Activated CD4-positive, alpha-beta T cell treated with anti-CD3 and anti-CD28 coated beads for 24 hours (primary cell): ENCODE results near the gene NUP93.
"Not testable (repeated sequence)": the region's sequence is repeated elsewhere in the genome, so short reads cannot be mapped to it uniquely, and the experiment has no call there.

Experiments used
- DNase-seq, 2 donors: peaks; one replicate each; pipeline ENCODE4 v3.0.0-alpha.2; 2020; ENCODE audit warnings: low read depth in 2 of 2

Gene NUP93

DNA sequence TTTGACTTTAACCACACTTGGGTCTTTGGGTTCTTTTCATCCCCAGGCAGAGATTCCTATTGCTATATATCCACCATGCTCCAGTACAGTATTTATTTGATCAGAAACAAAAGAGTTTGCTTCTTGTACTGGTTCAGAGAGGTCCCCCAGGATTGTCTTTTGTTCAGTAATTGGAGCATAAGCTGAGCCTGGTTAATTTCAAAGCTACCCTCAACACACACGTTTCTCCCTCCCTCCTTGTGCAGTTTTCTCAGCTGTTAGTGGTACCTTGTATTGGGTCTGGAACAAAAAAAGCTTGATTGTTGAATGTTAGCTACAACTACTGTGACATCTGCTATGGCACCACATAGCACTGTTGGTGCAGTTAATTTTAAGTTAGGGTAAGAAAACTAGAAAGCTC lies 50.0 kb downstream of the NUP93 start:
- no peak for DNase-seq

DNA sequence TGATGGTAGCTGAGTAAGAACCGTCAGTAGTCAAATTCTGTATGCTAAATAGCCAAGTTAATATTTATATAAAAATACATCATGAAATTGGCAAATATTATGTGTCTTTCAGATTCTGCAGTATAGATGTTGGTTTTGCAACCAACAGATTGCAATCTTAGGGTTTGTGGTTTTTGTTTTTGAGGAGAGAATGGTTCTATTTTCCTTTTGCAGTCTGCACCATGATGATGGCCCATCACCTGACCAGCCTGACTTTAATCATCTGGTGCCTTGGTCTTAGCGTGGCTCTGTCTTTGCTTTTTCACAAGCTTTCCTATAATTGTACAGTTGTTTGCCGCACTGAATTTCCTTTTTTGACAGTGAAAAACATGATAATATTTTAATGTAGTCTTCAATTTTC lies 50.7 kb downstream of the NUP93 start:
- DNase-seq: no peak

DNA sequence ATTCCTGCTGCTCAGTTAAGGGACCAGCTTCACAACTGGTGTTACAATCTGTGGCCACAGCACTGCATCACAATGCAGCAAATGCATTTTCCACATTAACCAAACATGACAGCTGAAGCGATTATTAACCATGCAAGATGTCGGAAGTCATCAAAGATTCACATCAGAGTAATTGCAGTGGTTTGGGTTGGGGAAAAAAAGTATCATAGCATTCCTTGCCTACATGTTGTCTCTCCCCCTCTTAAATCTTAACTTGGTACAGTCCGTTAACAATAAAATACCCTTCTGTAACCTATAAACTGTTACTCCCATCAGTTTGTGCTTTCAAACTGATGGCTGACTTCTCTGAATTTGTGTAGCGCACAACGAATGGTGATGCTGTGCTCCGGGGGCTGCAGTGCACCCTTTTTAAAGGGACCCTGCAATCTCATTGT lies 51.6 kb downstream of the NUP93 start:
- DNase-seq: no peak

DNA sequence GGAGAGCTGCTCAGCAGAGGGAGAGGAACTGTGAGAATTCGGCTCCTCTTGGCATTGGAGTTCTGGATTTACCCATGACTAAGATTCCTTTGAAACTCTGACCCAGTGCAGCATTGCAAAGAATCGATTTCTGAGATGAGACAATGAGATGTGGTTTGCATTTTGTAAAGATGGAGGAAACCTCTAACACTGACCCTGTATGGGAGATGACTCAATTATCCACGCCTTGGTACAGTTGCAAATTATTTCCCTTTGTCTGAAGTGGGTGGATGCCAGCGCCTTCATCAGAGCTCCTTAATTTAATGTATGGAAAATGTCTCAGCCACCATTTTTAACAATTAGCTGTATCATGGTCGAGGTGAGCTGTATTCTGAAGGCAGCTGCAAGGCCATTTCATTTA lies 53.4 kb downstream of the NUP93 start:
- no peak for DNase-seq

DNA sequence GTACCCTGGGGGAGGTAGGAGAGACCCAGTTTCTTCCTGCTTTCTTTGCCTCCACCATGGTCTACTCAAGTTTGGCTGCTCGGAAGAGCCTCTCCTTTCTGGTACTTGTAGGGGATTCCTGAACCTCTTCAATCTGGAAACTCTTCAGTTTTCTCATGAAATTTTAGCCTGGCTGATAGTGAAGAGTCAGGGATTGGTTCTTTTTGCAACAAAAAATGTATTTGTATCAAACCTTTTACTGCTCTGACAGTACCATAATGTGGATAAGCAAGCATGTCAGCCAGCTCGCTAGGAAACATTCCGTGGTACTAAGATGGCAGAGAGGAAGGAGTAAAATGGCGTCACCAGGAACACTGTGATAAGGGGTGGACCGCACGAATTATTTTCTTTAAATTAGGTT lies 55.4 kb downstream of the NUP93 start:
- no peak for DNase-seq

DNA sequence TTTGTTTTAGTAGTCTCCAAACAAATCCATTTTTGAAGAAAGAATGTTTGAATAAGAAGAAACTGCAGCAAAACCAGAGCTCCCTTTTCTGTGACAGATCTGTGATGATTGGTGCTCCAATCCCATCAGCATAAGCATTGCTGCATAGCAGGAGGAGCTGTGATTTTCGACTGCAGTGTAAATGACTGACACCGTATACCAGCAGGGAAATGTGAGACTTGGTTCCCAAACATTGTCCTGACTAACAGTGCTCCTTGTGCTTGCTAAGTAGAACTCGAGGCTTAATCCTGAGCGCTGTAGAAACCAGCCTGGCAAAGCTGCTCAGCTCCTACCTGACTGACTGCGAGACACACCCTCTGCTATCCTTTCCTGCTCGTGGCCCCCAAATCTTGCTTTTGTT lies 57.2 kb downstream of the NUP93 start:
- DNase-seq: no peak

DNA sequence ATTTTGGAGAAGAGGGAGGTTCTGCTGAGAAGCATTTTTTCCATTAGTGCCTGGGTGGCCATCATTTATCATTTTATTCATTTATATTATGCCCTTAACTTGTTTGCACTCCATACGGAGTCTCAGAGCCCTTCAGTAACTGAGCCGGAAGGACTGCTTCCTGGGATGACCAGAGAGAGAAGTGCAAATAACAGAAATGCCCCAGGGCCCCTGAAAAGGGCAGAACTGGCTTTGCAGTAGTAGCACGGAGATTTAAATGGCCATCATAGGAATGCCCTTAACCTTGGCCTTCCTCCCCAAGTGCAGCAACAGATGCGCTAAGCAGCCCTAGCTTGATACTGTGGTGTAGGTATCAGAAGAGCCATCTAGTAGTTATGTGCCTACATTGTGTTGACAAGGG lies 58.5 kb downstream of the NUP93 start:
- DNase-seq: no peak

DNA sequence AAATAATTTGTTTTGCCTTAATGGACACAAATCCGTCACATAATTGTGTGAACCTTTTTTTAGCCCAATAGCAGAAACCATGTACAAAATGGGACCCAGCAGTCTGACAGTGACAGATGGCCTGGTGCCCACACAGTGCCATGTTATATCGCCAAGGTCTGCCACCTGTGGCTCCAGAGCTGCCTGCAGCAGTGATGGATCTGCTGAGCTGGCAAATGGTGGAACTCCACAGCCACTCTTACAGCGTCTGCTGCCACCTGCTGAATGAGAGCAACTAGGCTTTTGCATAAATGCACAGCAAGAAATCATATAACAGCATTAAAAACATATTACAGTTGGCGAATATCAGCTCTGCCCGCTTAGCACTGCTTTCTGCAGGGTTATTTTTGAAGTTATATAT lies 59.4 kb downstream of the NUP93 start:
- DNase-seq: no peak

DNA sequence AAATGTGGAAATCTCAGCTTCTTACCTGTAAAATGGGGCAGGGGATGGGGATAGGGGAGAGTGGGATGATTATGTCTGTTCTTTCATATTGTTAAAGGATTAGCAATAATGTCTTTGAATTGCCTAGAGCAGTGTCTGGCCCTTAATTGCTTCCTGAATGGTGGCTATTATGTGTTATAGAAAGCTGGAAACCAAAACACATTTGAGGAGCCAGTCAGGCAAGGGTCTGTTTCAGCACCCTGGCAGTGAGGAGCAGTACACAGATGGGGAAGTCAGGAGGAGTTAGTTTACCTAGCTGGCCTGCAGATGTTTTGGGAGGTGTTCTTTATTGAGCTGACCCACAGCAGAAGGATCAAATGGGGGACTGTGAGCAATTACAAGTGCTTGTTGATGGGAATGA lies 63.0 kb downstream of the NUP93 start:
- DNase-seq: no peak

DNA sequence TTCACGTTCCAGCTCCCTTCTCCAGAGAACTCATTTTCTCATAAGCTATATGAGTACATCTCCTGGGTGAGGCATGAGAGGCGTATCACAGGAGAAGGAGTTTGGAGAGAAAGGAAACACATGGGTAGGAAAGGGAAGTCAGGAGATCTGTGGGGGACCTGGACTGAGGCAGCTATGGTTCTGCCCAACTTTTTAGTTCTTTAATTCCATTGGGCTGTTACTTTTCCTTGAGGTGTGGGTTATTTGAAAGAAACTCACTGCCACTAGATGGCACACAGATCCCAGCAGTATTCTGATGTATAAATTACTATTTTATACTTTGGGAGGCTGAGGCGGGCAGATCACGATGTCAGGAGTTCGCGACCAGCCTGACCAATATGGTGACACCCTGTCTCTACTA lies 63.6 kb downstream of the NUP93 start:
- DNase-seq: no peak

DNA sequence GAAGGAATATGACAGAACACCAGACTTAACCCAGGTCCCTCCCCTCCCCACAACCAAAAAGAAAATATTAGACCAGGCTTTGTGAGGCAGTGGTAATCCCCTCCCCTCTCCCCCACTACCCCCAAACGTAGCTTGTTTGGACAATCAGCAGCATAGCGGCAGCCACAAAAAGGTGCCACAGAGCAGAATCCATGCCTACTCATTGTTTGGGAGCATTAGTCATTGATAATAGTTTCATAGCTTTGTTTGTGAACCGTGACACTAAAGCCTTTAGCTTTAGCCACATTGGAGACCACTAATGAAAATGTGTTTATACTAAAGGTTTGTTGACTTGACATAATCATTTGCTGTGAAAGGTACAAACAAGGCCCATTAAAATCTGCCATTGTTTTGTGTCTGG lies 65.1 kb downstream of the NUP93 start:
- no peak for DNase-seq

DNA sequence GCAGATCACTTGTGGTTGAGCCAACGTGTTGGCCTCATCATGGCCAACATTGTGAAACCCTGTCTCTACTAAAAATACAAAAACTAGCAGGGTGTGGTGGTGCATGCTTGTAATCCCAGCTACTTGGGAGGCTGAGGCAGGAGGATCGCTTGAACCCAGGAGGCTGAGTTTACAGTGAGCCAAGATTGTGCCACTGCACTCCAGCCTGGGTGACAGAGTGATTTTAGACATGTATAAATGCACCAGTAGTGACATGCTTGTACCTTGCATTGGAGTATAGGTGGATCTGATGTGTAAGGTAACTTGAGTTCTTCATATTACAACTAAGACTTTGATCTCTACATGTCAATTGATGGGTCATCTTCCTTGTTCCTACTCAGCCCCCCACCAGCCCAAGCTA lies 67.1 kb downstream of the NUP93 start:
- DNase-seq: not testable (repeated sequence)

DNA sequence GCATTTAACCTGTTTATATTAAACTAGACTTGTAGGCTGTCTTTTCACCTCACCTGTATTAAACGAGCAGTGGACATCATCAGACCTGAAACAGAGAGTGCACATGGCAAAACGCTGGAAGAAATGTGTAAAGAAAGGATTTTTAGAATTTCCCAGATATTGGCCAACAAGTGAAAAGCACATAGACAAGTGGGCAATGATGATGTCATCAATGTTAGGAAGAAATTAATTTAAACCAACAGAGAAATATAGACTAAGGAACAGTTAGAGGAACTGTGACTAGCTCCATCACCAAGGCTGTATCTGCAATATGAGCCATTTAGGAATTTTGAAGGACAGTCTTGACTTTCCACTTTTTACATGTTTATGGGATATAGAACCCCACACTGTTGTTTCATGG lies 67.9 kb downstream of the NUP93 start:
- no peak for DNase-seq

DNA sequence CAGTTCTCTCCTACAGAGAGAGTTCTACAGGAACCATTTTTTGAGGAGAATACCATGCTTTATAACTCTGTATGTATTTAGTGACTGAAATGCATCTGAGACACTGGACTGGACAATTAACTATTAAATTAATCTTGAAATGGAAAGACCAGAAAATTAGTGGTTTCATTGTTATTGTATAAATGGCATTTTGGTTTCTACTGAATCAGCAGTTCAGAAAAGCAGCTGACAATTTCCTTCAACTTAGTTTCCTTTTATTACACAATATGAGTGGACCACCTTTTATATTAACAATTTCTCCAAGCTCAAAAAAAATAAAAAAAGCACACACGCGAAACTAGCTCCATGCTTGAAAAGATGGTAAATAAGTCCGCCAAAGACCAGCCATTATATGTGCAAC lies 69.0 kb downstream of the NUP93 start:
- no peak for DNase-seq

DNA sequence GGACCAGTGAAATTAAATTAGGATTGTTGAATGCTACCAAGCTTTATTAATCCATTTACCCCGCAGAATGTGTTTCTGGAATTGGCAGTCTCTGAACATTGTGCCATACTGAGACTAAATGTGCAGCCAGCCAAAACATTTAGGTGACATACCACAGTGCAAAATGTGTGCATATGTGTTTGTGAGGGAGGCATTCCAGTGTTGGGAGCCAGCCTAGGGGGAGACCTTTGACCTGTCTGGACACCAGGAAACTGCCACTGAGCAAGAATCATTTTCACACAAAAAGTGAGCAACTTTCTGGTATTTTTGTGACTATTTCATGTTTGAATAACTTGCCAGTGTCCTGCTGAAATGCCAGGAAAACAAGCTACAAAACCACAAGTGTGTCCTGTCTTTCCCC lies 70.4 kb downstream of the NUP93 start:
- DNase-seq: no peak

DNA sequence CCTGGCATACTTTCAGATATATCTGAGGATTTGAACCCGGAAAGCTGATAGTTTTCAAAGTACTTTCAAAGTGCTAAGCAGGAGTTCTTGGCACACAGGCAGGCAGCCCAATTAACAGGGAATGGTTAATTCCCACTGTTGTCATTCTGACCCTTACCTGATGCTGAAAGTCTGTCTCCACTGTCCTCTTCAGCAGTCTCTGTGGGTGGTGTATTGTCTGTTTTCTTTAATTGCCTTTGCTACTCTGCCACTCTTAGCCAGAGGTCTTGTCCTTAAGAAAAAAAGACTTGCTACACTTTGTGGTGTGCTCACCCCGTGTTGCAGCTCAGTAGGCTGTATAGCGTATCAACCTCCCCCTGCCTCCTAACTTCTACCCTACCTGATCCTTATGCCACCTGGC lies 71.8 kb downstream of the NUP93 start:
- no peak for DNase-seq

DNA sequence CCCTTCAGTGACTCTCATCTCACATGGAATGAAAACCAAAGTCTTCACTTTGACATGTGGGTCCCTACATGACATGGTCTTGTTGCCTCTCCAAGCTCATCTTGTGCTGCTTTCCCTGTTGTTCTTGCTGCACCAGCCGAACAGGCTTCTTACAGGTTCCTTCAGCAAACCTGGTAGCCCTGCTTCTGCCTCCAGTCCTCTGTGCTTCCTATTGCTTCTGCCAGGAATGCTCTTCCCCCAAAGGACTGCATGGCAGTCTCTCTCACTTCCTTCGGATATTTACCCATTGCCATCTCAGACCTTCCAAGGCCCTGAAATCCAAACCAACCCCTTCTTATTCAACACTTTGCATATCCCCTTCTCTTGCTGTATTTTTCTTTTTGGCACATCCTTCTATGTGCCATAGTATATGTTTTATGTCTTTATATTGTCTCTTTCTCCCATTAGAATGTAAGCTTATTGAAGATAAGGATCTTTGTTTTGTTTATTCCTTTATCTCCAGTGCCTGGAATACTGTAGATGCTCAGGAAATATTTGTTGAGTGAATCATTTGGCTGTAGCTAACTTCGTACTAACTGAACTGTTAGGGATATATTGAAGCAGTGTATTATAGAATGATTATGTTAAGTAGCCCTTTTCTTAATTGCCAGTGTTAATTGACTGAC lies 77.2 kb downstream of the NUP93 start:
- DNase-seq: no peak

DNA sequence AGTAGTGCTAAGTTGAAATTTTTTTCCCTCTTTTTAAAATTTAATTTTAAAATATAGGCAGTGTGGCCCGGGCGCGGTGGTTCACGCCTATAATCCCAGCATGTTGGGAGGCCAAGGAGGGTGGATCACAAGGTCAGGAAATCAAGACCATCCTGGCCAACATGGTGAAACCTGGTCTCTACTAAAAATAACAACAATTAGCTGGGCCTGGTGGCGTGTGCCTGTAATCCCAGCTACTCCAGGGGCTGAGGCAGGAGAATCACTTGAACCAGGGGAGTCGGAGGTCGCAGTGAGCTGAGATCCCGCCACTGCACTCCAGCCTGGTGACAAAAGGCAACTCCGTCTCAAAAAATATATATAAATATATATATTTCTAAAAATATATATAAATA lies 77.7 kb downstream of the NUP93 start:
- DNase-seq: not testable (repeated sequence)

DNA sequence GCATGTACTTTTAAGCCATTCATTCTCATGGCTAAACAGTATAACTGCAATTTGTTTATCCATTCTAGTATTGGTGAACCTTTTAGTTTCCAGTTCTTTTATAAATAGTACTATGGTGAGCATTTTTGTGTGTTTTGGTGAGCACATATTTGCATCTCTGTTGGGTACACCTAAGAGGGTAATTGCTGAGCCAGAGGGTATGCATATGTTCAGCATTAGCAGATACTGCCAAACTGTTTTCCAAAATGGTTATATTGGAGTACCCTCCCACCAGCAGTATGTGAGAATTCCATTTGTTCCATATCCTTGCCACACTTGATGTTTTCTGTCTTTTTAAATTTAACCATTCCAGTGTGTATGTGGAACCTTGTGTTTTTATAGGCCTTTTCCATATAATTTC lies 81.0 kb downstream of the NUP93 start:
- DNase-seq: no peak

DNA sequence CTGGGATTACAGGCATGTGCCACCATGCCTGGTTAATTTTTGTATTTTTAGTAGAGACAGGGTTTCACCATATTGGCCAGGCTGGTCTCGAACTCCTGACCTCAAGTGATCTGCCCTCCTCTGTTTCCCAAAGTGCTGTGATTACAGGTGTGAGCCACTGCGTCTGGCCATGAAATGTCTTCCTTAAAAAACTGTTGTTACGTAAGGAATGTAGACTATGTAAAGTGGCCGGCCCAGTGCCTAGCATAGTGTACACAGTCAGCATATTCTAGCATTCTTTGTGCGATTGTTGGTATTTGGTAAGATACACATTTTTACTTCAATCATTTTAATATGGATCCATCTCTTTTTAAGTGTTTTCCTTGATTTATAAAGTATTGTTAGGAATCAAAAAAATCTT lies 81.7 kb downstream of the NUP93 start:
- DNase-seq: not testable (repeated sequence)

DNA sequence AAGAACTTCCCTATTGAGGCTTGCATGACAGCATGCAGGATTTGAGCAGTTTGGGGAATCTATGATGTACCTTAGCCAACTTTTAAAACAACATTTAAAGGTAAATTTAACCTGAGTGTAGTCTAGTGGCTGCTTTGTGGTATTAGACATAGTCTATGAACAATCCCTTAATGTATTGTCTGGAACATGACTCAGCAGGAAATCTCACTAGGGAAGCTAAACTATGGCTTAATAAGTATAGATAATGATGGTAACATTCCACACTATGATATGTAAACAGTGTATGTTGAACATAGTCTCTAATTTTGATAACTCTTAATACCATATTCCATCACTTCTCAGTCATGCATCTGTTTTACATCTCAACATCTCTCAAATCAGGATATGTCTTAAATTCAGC lies 83.0 kb downstream of the NUP93 start:
- DNase-seq: no peak

DNA sequence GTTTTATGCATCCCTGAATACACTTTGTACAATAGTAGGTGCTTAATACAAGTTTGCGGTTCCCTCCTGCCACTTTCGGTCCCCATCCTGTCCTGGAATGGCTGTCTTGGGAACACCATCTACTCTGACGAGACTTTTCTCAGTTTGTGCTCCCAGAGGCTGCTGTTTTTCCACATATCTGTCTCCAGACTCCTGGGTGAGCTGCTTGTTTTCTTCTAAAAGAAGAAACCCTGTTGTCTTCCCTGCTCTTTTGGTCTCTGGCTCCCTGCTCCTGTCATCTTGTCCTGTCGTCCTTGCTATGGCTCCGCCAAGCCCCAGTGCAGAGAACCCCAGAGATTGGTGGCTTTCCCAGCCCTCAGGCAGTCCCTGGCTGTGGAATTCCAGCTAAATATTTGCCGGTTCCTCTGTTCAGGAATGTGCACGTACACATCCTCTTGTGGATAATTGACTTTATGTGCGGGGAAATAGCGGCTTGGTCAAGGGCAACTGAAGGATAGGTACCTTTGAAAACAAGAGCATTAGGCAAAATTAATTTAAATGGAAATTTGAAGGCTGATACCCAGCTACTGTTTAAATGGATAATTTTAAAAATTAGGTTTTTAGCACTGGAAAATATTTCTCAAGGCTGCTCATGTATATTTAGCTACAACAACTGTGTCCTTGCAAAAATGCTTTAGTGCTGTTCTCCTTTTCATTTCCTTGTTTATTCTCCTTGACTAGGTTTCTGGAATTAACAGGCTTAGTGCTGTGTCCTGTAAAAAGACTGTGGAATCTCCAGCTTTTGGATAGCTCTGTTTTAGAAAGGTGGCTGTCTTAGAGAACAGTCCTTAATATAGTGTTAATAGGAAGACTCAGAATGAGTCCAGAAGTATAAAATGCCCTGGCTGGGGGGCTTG lies 84.9 kb downstream of the NUP93 start:
- DNase-seq: no peak

DNA sequence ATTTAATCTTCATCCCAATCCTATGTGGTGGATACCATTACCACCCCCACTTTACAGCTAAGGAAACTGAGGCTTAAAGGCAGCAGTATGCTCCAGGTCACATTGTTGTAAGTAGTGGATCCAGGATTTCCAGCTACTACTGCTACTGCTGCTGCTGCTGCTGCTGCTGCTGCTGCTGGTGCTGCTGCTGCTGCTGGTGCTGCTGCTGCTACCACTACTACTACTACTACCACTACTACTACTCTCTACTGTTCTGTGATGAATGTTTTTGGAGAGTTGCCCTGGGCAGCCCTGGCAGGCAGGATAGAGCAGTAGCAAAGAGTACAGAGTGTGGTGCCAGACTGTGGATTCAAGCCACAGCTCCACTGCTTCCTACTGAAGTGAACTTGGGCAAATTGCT lies 85.8 kb downstream of the NUP93 start:
- DNase-seq: no peak
